Stimulated activated naive B cell treated with anti-CD40 and anti-IgM and Interleukin-4, amounts not matched to agents 10 μg/mL and 1 μg/mL and 100 μg/mL, for 72 hours (primary cell): ENCODE measurements around the gene TACC3.
A peak's percentile ranks its signal among the peaks of the same experiment; 100 is the strongest.

ENCODE experiments used
- ATAC-seq, 2 donors: fragments of 150-1000 bp; cut with Tn5 transposase; replicated peaks; 2 replicates each; pipeline ENCODE4 v1.10.0; 2021; ENCODE audit warnings: moderate library complexity in 1 of 2
- DNase-seq: peaks from one replicate; pipeline ENCODE4 v3.0.0; 2021
- H3K27ac Mint-ChIP-seq: one replicate; pipeline ENCODE4 v1.8.0; 2022; ENCODE audit warnings: mild to moderate bottlenecking, mixed read lengths
- H3K27me3 Mint-ChIP-seq, 2 donors: one replicate each; pipeline ENCODE4 v1.8.0; 2022; ENCODE audit warnings: mixed read lengths in 2 of 2
- H3K36me3 Mint-ChIP-seq, 2 donors: one replicate each; pipeline ENCODE4 v1.8.0; 2022; ENCODE audit warnings: mixed read lengths in 2 of 2, mild to moderate bottlenecking in 1 of 2
- H3K4me1 Mint-ChIP-seq, 2 donors: one replicate each; pipeline ENCODE4 v1.8.0; 2022; ENCODE audit warnings: mixed read lengths in 2 of 2, mild to moderate bottlenecking in 1 of 2
- H3K4me3 Mint-ChIP-seq, 2 donors: one replicate each; pipeline ENCODE4 v1.8.0; 2022; ENCODE audit warnings: mild to moderate bottlenecking in 2 of 2, mixed read lengths in 2 of 2, moderate library complexity in 1 of 2
- H3K9me3 Mint-ChIP-seq, 2 donors: one replicate each; pipeline ENCODE4 v1.8.0; 2022; ENCODE audit warnings: mixed read lengths in 2 of 2, mild to moderate bottlenecking in 1 of 2

Gene TACC3

GRCh38 chr4:1751919-1752283, 30.6 kb downstream of the TACC3 start:
- Mint-ChIP-seq H3K4me3 (no peak overlapping the region), H3K27ac (no peak overlapping the region), H3K36me3 (no peaks in the 10 kb centered on the region), H3K27me3 (peaks cover 0 to 6% of the 10 kb centered on the region in 2 donors), H3K9me3 (no peaks in the 10 kb centered on the region), H3K4me1 (peaks cover 8 to 18% of the 10 kb centered on the region in 2 donors)
- ATAC-seq, result no peak
- DNase-seq, result no peak

GRCh38 chr4:1752284-1753041, 31.1 kb downstream of the TACC3 start:
- H3K9me3 Mint-ChIP-seq, result no peaks in the 10 kb centered on the region
- H3K27ac Mint-ChIP-seq, result no peak overlapping the region
- H3K27me3 Mint-ChIP-seq, result peaks cover 0 to 6% of the 10 kb centered on the region in 2 donors
- ATAC-seq (peak; percentile 25 to 36), DNase-seq (no peak)
- H3K4me1 Mint-ChIP-seq, result peaks cover 8 to 18% of the 10 kb centered on the region in 2 donors
- H3K4me3 Mint-ChIP-seq, result peak overlapping the region in 1 of 2 donors; percentile 32
- H3K36me3 Mint-ChIP-seq, result no peaks in the 10 kb centered on the region

GRCh38 chr4:1753294-1753696, 32.0 kb downstream of the TACC3 start:
- H3K4me3 Mint-ChIP-seq, result peak overlapping the region in 1 of 2 donors; percentile 46
- no peaks in the 10 kb centered on the region for H3K9me3 Mint-ChIP-seq
- no peaks in the 10 kb centered on the region for H3K36me3 Mint-ChIP-seq
- peaks cover 0 to 4% of the 10 kb centered on the region in 2 donors for H3K27me3 Mint-ChIP-seq
- no peak overlapping the region for H3K27ac Mint-ChIP-seq
- peaks cover 8 to 17% of the 10 kb centered on the region in 2 donors for H3K4me1 Mint-ChIP-seq
- ATAC-seq (no peak), DNase-seq (no peak)

GRCh38 chr4:1753697-1754311, 32.5 kb downstream of the TACC3 start:
- H3K9me3 Mint-ChIP-seq, result no peaks in the 10 kb centered on the region
- H3K36me3 Mint-ChIP-seq, result no peaks in the 10 kb centered on the region
- H3K4me1 Mint-ChIP-seq, result peaks cover 8 to 13% of the 10 kb centered on the region in 2 donors
- DNase-seq, result no peak
- H3K27ac Mint-ChIP-seq, result no peak overlapping the region
- ATAC-seq, result no peak
- no peaks in the 10 kb centered on the region for H3K27me3 Mint-ChIP-seq
- no peak overlapping the region for H3K4me3 Mint-ChIP-seq

GRCh38 chr4:1754336-1754735, 33.0 kb downstream of the TACC3 start:
- DNase-seq (no peak), ATAC-seq (no peak)
- Mint-ChIP-seq H3K4me3 (no peak overlapping the region), H3K27me3 (no peaks in the 10 kb centered on the region), H3K27ac (no peak overlapping the region), H3K4me1 (peaks cover 8 to 13% of the 10 kb centered on the region in 2 donors), H3K36me3 (no peaks in the 10 kb centered on the region), H3K9me3 (no peaks in the 10 kb centered on the region)

- Mint-ChIP-seq H3K27ac (no peak overlapping the region), H3K4me3 (no peak overlapping the region)
- no peak for ATAC-seq
These were observed 34.0 kb downstream of the TACC3 start for GRCh38 chr4:1755297-1755696.

GRCh38 chr4:1756079-1756478, 34.8 kb downstream of the TACC3 start:
- DNase-seq, result no peak
- Mint-ChIP-seq H3K27me3 (no peaks in the 10 kb centered on the region), H3K9me3 (no peaks in the 10 kb centered on the region), H3K4me3 (no peak overlapping the region), H3K36me3 (no peaks in the 10 kb centered on the region), H3K4me1 (peaks cover 6 to 13% of the 10 kb centered on the region in 2 donors), H3K27ac (no peak overlapping the region)
- no peak for ATAC-seq

More at GRCh38 chr4:1755297-1755696, 34.0 kb downstream of the TACC3 start:
- Mint-ChIP-seq H3K4me1 (peaks cover 10 to 13% of the 10 kb centered on the region in 2 donors), H3K9me3 (no peaks in the 10 kb centered on the region), H3K27me3 (no peaks in the 10 kb centered on the region), H3K36me3 (no peaks in the 10 kb centered on the region)
- DNase-seq, result no peak

- Mint-ChIP-seq H3K4me1 (peaks cover 6 to 12% of the 10 kb centered on the region in 2 donors), H3K36me3 (no peaks in the 10 kb centered on the region), H3K27me3 (peaks cover 0 to 9% of the 10 kb centered on the region in 2 donors), H3K9me3 (no peaks in the 10 kb centered on the region), H3K4me3 (no peak overlapping the region), H3K27ac (no peak overlapping the region)
- ATAC-seq (no peak), DNase-seq (no peak)
These were observed 35.8 kb downstream of the TACC3 start for GRCh38 chr4:1756893-1757779.

- Mint-ChIP-seq H3K4me1 (peaks cover 4 to 10% of the 10 kb centered on the region in 2 donors), H3K4me3 (no peak overlapping the region), H3K36me3 (no peaks in the 10 kb centered on the region), H3K27me3 (peaks cover 4 to 15% of the 10 kb centered on the region in 2 donors), H3K27ac (no peak overlapping the region), H3K9me3 (no peaks in the 10 kb centered on the region)
- no peak for DNase-seq
- ATAC-seq, result no peak
These were observed 36.5 kb downstream of the TACC3 start for GRCh38 chr4:1757836-1758235.

- Mint-ChIP-seq H3K9me3 (no peaks in the 10 kb centered on the region), H3K36me3 (no peaks in the 10 kb centered on the region), H3K27ac (no peak overlapping the region), H3K4me1 (peaks cover 2 to 5% of the 10 kb centered on the region in 2 donors), H3K27me3 (peaks cover 7 to 15% of the 10 kb centered on the region in 2 donors), H3K4me3 (no peak overlapping the region)
- DNase-seq, result no peak
- no peak for ATAC-seq
These were observed 37.2 kb downstream of the TACC3 start for GRCh38 chr4:1758306-1759121.

GRCh38 chr4:1759170-1759817, 38.0 kb downstream of the TACC3 start:
- Mint-ChIP-seq H3K27me3 (peaks cover 11 to 23% of the 10 kb centered on the region in 2 donors), H3K9me3 (no peaks in the 10 kb centered on the region), H3K36me3 (no peaks in the 10 kb centered on the region), H3K27ac (no peak overlapping the region), H3K4me1 (peaks cover 4 to 11% of the 10 kb centered on the region in 2 donors), H3K4me3 (no peak overlapping the region)
- ATAC-seq (no peak), DNase-seq (no peak)

GRCh38 chr4:1759818-1760223, 38.5 kb downstream of the TACC3 start:
- DNase-seq, result no peak
- ATAC-seq, result no peak
- Mint-ChIP-seq H3K4me1 (peaks cover 4 to 11% of the 10 kb centered on the region in 2 donors), H3K27ac (no peak overlapping the region), H3K27me3 (peaks cover 12 to 28% of the 10 kb centered on the region in 2 donors), H3K9me3 (no peaks in the 10 kb centered on the region), H3K4me3 (no peak overlapping the region), H3K36me3 (no peaks in the 10 kb centered on the region)

- Mint-ChIP-seq H3K4me1 (peaks cover 6 to 18% of the 10 kb centered on the region in 2 donors), H3K27me3 (peaks cover 20 to 36% of the 10 kb centered on the region in 2 donors), H3K9me3 (no peaks in the 10 kb centered on the region), H3K36me3 (no peaks in the 10 kb centered on the region), H3K27ac (no peak overlapping the region), H3K4me3 (no peak overlapping the region)
- no peak for DNase-seq
- no peak for ATAC-seq
These were observed 39.3 kb downstream of the TACC3 start for GRCh38 chr4:1760521-1761071.
